Endothelial cell of umbilical vein (primary cell): ENCODE results near the gene GABRR3. TPM values are rescaled to one million over a fixed set of nuclear protein-coding genes. Genes with fewer than 3 reads are reported as not detected.

Source experiments
- BruUV-seq: library from RNA; stranded (reverse); fragments of 400-500 nt; replicated peaks from 2 replicates; lab custom pipeline; 2021; lab: Mats Ljungman, UMichigan
- CTCF ChIA-PET: fragments of 300-600, 350-600 bp; sonication (Branson Sonifier 250); formaldehyde crosslinking; loops from one replicate; lab custom pipeline; 2021; ENCODE audit warnings: antibody characterized with exemption, inconsistent platforms; lab: Charles Lee
- POLR2A ChIA-PET: fragments of 300-600, 350-600 bp; sonication (Branson Sonifier 250); formaldehyde crosslinking; loops from one replicate; lab custom pipeline; 2021; ENCODE audit warnings: antibody characterized with exemption, inconsistent platforms; lab: Charles Lee
- DNase-seq: peaks from one replicate; pipeline ENCODE4 v3.0.0-alpha.2; 2011; ENCODE audit warnings: low read depth, low spot score
- FAIRE-seq: peaks from 2 replicates; lab custom pipeline; 2011; peaks lifted over from hg19 to GRCh38; lab: Jason Lieb, UNC
- H2AFZ ChIP-seq: 2 replicates; pipeline ENCODE4 v1.6.0; 2012; ENCODE audit warnings: low read depth, low read length, control low read depth, inconsistent platforms
- H3K27ac ChIP-seq: 2 replicates; pipeline ENCODE4 v1.5.1; 2011; ENCODE audit warnings: low read depth, mild to moderate bottlenecking, control low read depth, low read length, moderate library complexity; ENCODE audit not compliant: insufficient read depth
- H3K27me3 ChIP-seq, 2 experiments: 2 replicates each; pipeline versions ENCODE4 v1.6.0 to v1.6.1; 2011; ENCODE audit warnings: low read length in 2 of 2, mixed read lengths in 1 of 2; ENCODE audit not compliant: control insufficient read depth in 2 of 2, insufficient read depth in 2 of 2
- H3K36me3 ChIP-seq, 2 experiments: 2 replicates in 1 of 2; 3 replicates in 1 of 2; pipeline ENCODE4 v1.5.1; 2011; ENCODE audit warnings: low read length in 2 of 2, mild to moderate bottlenecking in 1 of 2, moderate library complexity in 1 of 2; ENCODE audit not compliant: control insufficient read depth in 2 of 2, insufficient read depth in 2 of 2; ENCODE audit errors: extremely low read depth in 1 of 2
- H3K4me1 ChIP-seq: 3 replicates; pipeline ENCODE4 v1.5.1; 2011; ENCODE audit warnings: mild to moderate bottlenecking, low read length; ENCODE audit not compliant: control insufficient read depth, insufficient read depth; ENCODE audit errors: extremely low read depth
- H3K4me2 ChIP-seq: 2 replicates; pipeline ENCODE4 v1.6.1; 2011; ENCODE audit warnings: low read length, control low read depth, mixed read lengths; ENCODE audit not compliant: insufficient read depth
- H3K4me3 ChIP-seq, 3 experiments: fragments of 200-600 bp in 1 of 3; sonication (generic), shearing (Covaris generic) in 1 of 3; replicated peaks in 1 of 3; 2 replicates each; pipeline ENCODE4 v1.5.1; 2011 to 2016; ENCODE audit warnings: control low read depth in 3 of 3, low read length in 3 of 3, mild to moderate bottlenecking in 2 of 3, inconsistent platforms in 1 of 3, low read depth in 1 of 3, moderate library complexity in 1 of 3; ENCODE audit not compliant: insufficient read depth in 1 of 3
- H3K79me2 ChIP-seq: 2 replicates; pipeline ENCODE4 v1.6.0; 2012; ENCODE audit warnings: low read length, inconsistent platforms; ENCODE audit not compliant: control insufficient read depth, insufficient read depth
- H3K9ac ChIP-seq: replicated peaks from 2 replicates; pipeline ENCODE3; 2011; ENCODE audit warnings: low read length, control low read depth; ENCODE audit not compliant: insufficient read depth; ENCODE audit errors: extremely low read depth
- H3K9me1 ChIP-seq: replicated peaks from 3 replicates; pipeline ENCODE4 v1.6.0; 2011; ENCODE audit warnings: mild to moderate bottlenecking, low read length; ENCODE audit not compliant: control insufficient read depth, insufficient read depth; ENCODE audit errors: extremely low read depth
- H3K9me3 ChIP-seq: replicated peaks from 2 replicates; pipeline ENCODE4 v1.5.1; 2012; ENCODE audit warnings: low read length, inconsistent platforms; ENCODE audit not compliant: control insufficient read depth, insufficient read depth
- H4K20me1 ChIP-seq: replicated peaks from 2 replicates; pipeline ENCODE3; 2011; ENCODE audit warnings: mild to moderate bottlenecking, low read length; ENCODE audit not compliant: control insufficient read depth, insufficient read depth; ENCODE audit errors: extremely low read depth
- GATA2 ChIP-seq: IDR thresholded peaks from 2 replicates; pipeline ENCODE4 v1.7.0; 2011; ENCODE audit warnings: low read depth, mild to moderate bottlenecking, moderate library complexity, mixed read lengths, low read length; ENCODE audit not compliant: insufficient read length, insufficient read depth
- JUN ChIP-seq: IDR thresholded peaks from 2 replicates; pipeline ENCODE4 v1.6.1; 2011; ENCODE audit warnings: borderline replicate concordance, low read depth; ENCODE audit not compliant: insufficient read length, insufficient read depth
- POLR2A ChIP-seq: IDR thresholded peaks from 2 replicates; pipeline ENCODE4 v1.6.1; 2012; ENCODE audit warnings: low read depth, mild to moderate bottlenecking, control low read depth, low read length
- dilution Hi-C: fragments of 300-500 bp; cut with MboI; formaldehyde crosslinking; loops from one replicate; pipeline ENCODE4 v1.15.0; 2019; ENCODE audit warnings: low sequenced_read_pairs; ENCODE audit not compliant: extremely low pct_ligation_motif_present
- intact Hi-C: fragments of 100-400 bp; cut with micrococcal nuclease; formaldehyde crosslinking; loops from one replicate; pipeline ENCODE4 v1.10.0; 2022
- polyA plus RNA-seq, 4 experiments: library from polyadenylated mRNA; depleted of rRNA in 3 of 4; stranded (reverse) in 3 of 4; unstranded in 1 of 4; fragments of >200 nt; gene quantifications; 2 replicates each; pipeline versions ENCODE4 v1.2.1 to v1.2.3, GENCODE V29; 2011 to 2012; ENCODE audit warnings: missing spikeins in 1 of 4
- total RNA-seq: library from RNA; stranded (reverse); gene quantifications from 2 replicates; pipeline ENCODE4 v1.2.3, GENCODE V29; 2021
- TF ChIP-seq, protein P1 (sequence below), 2 donors: IDR thresholded peaks; 1 replicate in 1 of 2; 2 replicates in 1 of 2; pipeline ENCODE4 v1.5.1; 2011; ENCODE audit warnings: low read length in 2 of 2, mild to moderate bottlenecking in 2 of 2, moderate library complexity in 2 of 2, control low read depth in 1 of 2, inconsistent platforms in 1 of 2, low read depth in 1 of 2; ENCODE audit not compliant: insufficient read depth in 1 of 2; ENCODE audit errors: extremely low read depth in 1 of 2

Gene GABRR3
- total and polyA plus RNA-seq, 2 donors (not counting 3 experiments of a cell fraction or from before 2014, with no cell fraction given), result not detected

DNA sequence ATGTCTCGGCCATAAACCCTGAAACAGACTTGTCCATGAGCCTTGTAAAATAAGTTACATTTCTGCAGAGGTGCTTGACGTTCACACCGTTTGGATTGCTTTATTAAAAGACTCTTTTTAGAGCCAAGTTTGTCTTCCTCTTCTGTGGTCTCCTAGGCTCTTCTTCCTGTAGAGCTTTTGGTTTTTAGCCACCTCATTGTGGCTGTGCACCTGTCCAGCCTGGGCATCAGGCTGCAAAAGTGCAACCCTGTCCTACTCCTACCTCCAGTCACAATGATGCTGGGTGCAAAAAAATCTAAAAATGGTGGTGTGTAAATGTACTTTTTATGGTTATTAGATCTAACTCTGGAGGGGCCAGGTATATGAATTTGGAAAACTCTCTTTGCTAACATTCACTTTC, 60.1 kb downstream of the GABRR3 start:
- dilution Hi-C loops, result no loop called here
- CTCF ChIA-PET, result interaction anchor here (0.6 to 1.5 kb wide), 4 partner anchors 10 to 175 kb away, joined by 3 to 5 read pairs (median 4); no protein-coding TSS in a partner anchor

GRCh38 chr3:97972976-97973375, 62.1 kb downstream of the GABRR3 start:
- intact Hi-C loops, result loop anchor here (1.0 kb wide), 1 partner anchor 151 kb away; the partner anchor contains the start of gene CRYBG3
- Histone ChIP-seq H3K79me2 (peaks cover 32% of the 10 kb centered on the region), H3K9ac (no peak overlapping the region), H3K4me1 (peaks cover 13% of the 10 kb centered on the region), H2AFZ (peak overlapping the region; percentile 88), H3K36me3 (no peaks in the 10 kb centered on the region), H3K9me1 (no peaks in the 10 kb centered on the region), H4K20me1 (no peaks in the 10 kb centered on the region), H3K27me3 (peaks cover 0 to 6% of the 10 kb centered on the region in 2 experiments), H3K27ac (no peak overlapping the region), H3K4me2 (peak overlapping the region; percentile 54), H3K9me3 (no peaks in the 10 kb centered on the region), H3K4me3 (no peak overlapping the region)
- dilution Hi-C loops, result no loop called here
- FAIRE-seq (no peak), DNase-seq (no peak)
- BruUV-seq, result TSS peak; percentile 11
- ChIA-PET CTCF (no interaction called here), POLR2A (no interaction called here)
- TF ChIP-seq GATA2, result no peak
- no peak for TF ChIP-seq POLR2A
- TF ChIP-seq, protein P1, sequence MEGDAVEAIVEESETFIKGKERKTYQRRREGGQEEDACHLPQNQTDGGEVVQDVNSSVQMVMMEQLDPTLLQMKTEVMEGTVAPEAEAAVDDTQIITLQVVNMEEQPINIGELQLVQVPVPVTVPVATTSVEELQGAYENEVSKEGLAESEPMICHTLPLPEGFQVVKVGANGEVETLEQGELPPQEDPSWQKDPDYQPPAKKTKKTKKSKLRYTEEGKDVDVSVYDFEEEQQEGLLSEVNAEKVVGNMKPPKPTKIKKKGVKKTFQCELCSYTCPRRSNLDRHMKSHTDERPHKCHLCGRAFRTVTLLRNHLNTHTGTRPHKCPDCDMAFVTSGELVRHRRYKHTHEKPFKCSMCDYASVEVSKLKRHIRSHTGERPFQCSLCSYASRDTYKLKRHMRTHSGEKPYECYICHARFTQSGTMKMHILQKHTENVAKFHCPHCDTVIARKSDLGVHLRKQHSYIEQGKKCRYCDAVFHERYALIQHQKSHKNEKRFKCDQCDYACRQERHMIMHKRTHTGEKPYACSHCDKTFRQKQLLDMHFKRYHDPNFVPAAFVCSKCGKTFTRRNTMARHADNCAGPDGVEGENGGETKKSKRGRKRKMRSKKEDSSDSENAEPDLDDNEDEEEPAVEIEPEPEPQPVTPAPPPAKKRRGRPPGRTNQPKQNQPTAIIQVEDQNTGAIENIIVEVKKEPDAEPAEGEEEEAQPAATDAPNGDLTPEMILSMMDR (IDR thresholded peaks at IDR 0.05; ENCODE audit: extremely low read depth in 1 of 2, insufficient read depth in 1 of 2, low read depth in 1 of 2, low read length in 2 of 2), result no peak

More for the DNA sequence above, 60.1 kb downstream of the GABRR3 start:
- no peak for TF ChIP-seq JUN
- Histone ChIP-seq H3K9me1 (no peaks in the 10 kb centered on the region), H2AFZ (no peak overlapping the region), H3K4me2 (no peak overlapping the region), H3K4me3 (no peak overlapping the region), H3K27ac (no peak overlapping the region), H4K20me1 (no peaks in the 10 kb centered on the region), H3K9ac (no peak overlapping the region), H3K27me3 (peaks cover 3 to 6% of the 10 kb centered on the region in 2 experiments), H3K9me3 (no peaks in the 10 kb centered on the region), H3K36me3 (no peaks in the 10 kb centered on the region), H3K4me1 (peaks cover 13% of the 10 kb centered on the region), H3K79me2 (peaks cover 19% of the 10 kb centered on the region)
- DNase-seq (no peak), FAIRE-seq (no peak)
- BruUV-seq, result no TSS peak
- intact Hi-C loops, result no loop called here
- POLR2A ChIA-PET, result no interaction called here
